DMS153 (cell line): Measurements from ENCODE around the gene WNT5B.
"Not testable (repeated sequence)": the region's sequence is repeated elsewhere in the genome, so short reads cannot be mapped to it uniquely, and the experiment has no call there.

ENCODE experiments used
- DNase-seq: peaks from one replicate; lab custom pipeline; 2025; lab: John Stamatoyannopoulos, UW

Gene WNT5B

DNA sequence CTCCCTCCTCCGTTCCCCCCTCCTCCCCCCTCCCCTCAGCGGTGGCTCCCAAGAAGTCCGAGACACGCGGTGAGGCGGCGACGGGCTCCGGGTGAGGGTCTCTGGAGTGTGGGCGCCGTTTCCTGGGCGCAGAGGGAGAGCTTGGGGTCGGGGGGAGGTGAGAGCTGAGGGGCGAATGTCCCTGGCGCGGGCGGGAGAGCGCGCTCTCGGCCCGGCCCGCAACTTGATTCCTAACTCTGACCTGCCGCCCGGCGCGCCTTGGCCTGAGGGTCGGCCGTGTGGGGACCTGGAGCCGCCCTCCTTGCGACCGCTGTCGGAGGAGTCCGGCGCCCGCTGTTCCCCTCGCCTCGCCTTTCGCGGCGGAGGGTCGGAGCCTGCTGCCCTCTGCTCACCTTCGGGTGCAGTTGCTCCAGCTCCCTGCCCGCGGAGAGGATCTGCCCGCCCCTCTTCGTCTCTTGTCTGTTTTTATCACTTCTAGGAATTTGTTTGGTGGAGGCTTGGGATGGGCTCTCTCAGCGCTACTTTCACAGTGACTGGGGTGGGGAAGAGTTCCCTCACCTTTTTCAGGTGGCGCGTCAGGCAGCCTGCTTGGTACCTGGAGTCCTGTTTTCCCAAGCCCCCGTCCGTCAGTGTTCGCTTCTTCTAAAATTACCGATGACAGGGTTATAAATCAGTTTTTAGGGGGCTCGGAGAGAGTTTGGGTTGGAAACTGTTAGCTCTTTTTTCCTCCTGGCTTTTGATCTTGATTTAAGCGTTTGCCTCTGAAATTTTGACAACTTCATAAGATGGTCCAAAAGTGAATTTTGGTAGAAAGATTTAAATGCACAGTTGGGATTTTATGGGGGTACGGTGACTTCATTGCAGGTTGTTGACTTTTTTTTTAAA is 62.3 kb downstream of the WNT5B start:
- DNase-seq = no peak

DNA sequence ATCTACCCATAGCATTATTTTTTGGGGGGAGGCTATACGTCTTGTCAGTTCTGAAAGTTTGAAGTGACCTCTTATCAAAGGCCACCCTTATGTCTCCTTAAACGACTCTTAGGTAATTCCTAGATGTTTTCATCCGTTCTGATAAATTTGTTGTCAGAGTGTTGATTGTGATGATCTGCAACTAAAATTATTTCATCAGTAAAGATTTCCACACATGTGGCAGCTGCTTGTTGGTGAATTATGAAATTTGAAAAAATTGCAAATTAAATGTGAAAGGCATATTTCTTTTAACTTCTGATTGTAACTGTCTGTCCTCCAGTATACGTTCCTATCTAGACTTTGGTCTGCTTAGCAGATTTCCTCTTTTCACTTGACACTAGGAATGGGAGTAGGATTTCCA is 63.2 kb downstream of the WNT5B start:
- DNase-seq = no peak

DNA sequence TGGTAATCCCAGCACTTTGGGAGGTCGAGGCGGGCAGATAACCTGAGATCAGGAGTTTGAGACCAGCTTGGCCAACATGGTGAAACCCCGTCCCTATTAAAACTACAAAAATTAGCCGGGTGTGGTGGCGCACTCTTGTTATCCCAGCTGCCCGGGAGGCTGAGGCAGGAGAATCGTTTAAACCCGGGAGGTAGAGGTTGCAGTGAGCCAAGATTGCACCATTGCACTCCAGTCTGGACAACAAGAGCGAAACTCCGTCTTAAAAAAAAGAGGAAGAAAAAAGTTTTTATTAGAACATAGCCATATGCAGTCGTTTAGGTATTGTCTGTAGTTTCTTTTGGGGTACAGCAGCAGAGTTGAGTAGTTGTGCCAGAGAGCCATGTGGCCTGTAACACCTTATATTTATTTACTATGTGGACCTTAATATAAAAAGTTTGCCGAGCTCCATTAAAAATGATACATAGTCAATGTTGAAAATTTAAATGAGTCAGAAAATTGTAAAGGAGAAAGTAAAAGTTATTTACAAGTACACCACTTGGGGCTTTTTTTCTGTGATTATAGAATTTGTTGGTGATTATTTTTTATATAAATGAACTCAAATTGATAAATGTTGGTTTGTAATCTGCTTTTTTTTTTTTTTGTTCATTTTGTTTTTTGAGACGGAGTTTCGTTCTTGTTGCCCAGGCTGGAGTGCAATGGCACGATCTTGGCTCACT is 64.0 kb downstream of the WNT5B start:
- DNase-seq = no peak

DNA sequence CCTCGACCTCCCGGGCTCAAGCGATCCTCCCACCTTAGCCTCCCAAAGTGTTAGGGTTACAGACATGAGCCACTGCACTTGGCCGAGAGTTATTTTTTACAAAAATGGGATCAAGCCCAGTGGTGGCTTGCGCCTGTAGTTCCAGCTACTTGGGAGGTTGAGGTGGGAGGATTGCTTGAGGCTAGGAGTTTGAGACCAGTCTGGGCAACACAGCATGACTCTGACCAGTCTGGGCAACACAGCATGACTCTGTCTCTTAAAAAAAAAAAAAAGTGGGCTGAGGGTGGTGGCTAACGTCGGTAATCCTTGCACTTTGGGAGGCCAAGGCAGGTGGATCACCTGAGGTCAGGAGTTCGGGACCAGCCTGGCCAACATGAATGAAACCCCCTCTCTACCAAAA is 66.1 kb downstream of the WNT5B start:
- not testable (repeated sequence) for DNase-seq

DNA sequence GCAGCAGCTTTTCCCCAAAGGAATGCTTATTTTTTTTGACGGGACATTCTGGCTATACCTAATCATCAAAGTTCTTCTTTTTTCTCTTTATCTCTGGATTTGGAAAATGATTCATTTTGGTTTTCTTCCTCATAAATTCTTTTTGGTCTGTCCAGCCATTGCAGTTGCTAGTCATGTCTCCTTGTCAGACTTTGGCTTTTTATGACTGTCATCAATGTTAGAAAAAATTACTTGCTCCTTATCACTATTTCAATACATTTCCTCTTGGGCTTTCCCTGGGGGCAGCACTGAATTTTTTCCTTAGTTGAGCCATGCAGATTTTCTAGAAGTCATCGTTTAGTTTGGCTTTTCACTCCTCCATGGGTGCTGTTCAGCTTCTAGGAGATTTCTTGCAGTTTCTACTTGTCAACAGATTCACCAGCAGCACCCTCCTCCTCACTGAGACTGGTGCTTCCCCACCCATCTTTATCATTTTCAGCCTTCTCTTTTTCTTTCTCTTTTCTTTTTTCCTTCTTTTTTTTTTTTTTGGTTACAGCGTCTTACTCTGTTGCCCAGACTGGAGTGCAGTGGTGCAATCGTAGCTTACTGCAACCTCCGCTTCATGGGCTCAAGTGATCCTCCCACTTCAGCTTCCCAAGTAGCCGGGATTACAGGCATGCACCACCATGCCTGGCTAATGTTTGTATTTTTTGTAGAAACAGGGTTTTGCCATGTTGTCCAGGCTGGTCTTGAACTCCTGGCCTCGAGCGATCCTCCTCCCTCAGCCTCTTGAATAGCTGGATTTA is 67.0 kb downstream of the WNT5B start:
- DNase-seq = no peak

DNA sequence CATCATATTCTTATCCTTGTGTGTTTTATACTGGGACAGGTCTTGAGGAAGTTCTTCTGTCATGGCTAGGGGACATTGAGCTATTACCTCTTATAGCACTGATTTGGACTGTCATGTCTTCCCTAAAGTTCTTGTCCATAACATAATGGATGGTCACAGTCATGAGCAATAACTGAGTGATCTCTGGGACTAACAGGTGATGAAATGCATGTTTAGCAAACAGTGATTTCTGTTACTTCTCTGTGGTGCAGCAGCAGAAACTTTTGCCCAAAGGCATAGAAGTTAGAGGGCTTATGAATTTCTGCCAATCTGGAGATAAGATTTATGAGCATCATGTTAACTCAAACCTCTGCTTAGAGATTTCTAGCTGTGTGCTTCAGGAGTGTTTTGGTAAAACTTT is 67.8 kb downstream of the WNT5B start:
- no peak for DNase-seq
